Suprapubic skin (tissue), 3 donors: ENCODE measurements around the gene ADGRB3.

Experiments
- CTCF ChIP-seq, 2 donors: fragments of 200-600 bp in 1 of 2; fragments of 450-650 bp in 1 of 2; sonication (generic) in 1 of 2; IDR thresholded peaks; one replicate each; pipeline ENCODE4 v1.5.1; 2016 to 2019; ENCODE audit warnings: antibody characterized with exemption in 2 of 2, mild to moderate bottlenecking in 1 of 2, moderate library complexity in 1 of 2
- EP300 ChIP-seq: sonication (generic); formaldehyde crosslinking; IDR thresholded peaks from one replicate; pipeline ENCODE4 v1.6.1; 2017; ENCODE audit warnings: antibody characterized with exemption
- POLR2A ChIP-seq, 2 donors: fragments of 450-650 bp; IDR thresholded peaks; one replicate each; pipeline ENCODE4 v1.6.1; 2017; ENCODE audit warnings: antibody characterized with exemption in 2 of 2, mild to moderate bottlenecking in 2 of 2, moderate library complexity in 2 of 2

DNA sequence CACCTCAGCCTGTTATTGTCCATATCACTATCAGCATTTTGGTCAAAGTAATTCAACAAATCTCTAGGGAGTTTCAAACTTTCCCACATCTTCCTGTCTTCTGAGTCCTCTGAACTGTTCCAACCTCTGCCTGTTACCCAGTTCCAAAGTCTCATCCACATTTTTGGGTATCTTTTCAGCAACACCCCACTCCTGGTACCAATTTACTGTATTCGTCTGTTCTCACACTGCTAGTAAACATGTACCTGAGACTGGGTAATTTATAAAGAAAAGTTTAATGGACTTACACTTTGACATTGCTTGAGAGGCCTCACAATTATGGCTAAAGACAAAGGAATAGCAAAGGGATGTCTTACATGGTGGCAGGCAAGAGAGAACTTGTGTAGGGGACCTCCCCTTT is 224.2 kb downstream of the ADGRB3 start:
- TF ChIP-seq CTCF (IDR thresholded peaks at IDR 0.05) (no peak), POLR2A (IDR thresholded peaks at IDR 0.05) (no peak), EP300 (no peak)
